Stomach smooth muscle (tissue), 2 donors: ENCODE measurements around the gene FLNC.

ENCODE experiments used
- H3K27ac ChIP-seq: one replicate; pipeline ENCODE4 v1.7.0; 2013; ENCODE audit warnings: mild to moderate bottlenecking, low read length, inconsistent platforms
- H3K27me3 ChIP-seq, 2 donors: one replicate each; pipeline ENCODE4 v1.7.0; 2013; ENCODE audit warnings: low read length in 2 of 2; ENCODE audit not compliant: insufficient read depth in 2 of 2, control insufficient read depth in 1 of 2
- H3K36me3 ChIP-seq, 2 donors: one replicate each; pipeline ENCODE4 v1.7.0; 2013; ENCODE audit warnings: low read length in 2 of 2; ENCODE audit not compliant: control insufficient read depth in 2 of 2, insufficient read depth in 2 of 2
- H3K4me1 ChIP-seq: one replicate; pipeline ENCODE4 v1.7.0; 2013; ENCODE audit warnings: low read length; ENCODE audit not compliant: control insufficient read depth, insufficient read depth
- H3K4me3 ChIP-seq, 2 donors: one replicate each; pipeline ENCODE4 v1.7.0; 2013; ENCODE audit warnings: low read length in 2 of 2
- H3K9ac ChIP-seq, 2 donors: one replicate each; pipeline ENCODE4 v1.7.0; 2013; ENCODE audit warnings: low read length in 2 of 2, mild to moderate bottlenecking in 1 of 2
- H3K9me3 ChIP-seq, 2 donors: one replicate each; pipeline ENCODE4 v1.7.0; 2013; ENCODE audit warnings: low read length in 2 of 2; ENCODE audit not compliant: control insufficient read depth in 2 of 2
- donor health status: healthy.
- donor health status: Pancreatic carcinoma.

The FLNC gene

GRCh38 chr7:128867241-128867640 lies 37.0 kb downstream of the FLNC start:
- Histone ChIP-seq H3K9me3 (no peaks in the 10 kb centered on the region), H3K27me3 (no peaks in the 10 kb centered on the region), H3K27ac (no peak overlapping the region), H3K4me3 (no peak overlapping the region), H3K4me1 (peaks cover 38% of the 10 kb centered on the region), H3K9ac (no peak overlapping the region), H3K36me3 (peaks cover 10 to 11% of the 10 kb centered on the region in 2 donors)

DNA sequence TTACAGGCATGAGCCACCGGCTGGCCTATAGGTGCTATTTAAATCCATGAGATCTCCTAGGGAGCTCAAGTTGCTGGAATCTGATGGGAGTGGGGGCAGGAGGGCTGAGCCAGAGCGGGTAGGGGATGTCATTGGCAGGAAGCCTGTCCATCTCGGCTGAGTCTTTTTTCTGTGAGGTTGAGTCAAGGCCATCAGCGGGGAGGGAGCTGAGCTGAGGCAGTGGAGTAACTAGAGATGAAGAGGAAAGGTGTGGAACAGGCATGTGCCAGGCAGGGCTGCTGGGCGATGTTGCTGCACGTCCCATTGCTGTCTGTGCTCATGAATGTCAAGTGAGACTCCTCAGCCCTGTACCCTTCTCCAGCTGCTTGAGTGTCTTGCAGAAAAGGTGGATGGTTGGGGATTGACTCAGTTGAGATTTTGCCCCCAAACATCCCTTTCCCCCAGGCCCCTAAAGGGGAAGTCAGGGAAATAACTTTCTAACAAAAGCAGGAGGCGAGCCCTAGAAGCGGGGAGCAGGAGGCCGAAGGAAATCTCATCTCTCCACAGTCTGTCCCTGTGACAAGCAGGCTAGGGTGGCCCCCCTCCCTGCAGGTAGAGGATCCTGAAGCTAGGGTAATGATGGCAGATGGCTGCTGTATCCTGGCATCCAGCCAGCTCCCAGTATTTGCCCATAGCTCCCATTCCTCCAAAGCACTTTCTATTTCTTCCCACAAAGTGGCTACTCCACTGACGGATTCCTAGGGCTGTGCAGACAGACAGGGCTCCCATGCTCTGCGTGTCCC lies 37.8 kb downstream of the FLNC start:
- H3K9ac ChIP-seq: no peak overlapping the region
- peak overlapping the region in 1 of 2 donors; percentile 78 for H3K4me3 ChIP-seq
- peaks cover 35% of the 10 kb centered on the region for H3K4me1 ChIP-seq
- H3K36me3 ChIP-seq: peaks cover 10 to 11% of the 10 kb centered on the region in 2 donors
- no peaks in the 10 kb centered on the region for H3K27me3 ChIP-seq
- H3K9me3 ChIP-seq: no peaks in the 10 kb centered on the region
- no peak overlapping the region for H3K27ac ChIP-seq

DNA sequence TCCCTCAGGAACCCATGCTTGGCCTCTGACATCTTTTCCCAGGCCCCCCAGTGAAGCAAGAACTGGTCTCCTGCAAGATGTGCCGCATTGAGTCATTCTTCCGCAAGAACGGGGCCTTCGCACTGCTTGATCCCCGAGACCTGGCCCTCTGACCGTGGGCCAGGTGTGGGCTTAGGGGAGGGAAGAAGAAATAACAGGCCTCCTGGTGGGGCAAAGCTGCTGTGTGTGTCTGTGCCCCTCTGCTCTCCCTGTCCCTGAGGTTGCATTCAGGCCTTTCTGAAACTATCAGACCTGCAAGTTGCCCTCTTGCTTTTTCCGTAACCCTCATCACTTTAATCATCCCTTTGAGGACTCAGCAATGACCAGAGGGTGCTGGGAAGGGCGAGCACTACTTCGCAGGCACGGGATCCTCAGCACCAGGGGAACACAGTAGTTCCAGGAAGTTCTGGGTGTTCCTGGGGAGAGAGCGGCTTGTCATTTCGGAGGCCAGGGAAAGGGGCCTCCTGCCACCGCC lies 38.5 kb downstream of the FLNC start:
- no peak overlapping the region for H3K27ac ChIP-seq
- peak overlapping the region; percentile 57 to 78 for H3K4me3 ChIP-seq
- peaks cover 31% of the 10 kb centered on the region for H3K4me1 ChIP-seq
- no peaks in the 10 kb centered on the region for H3K9me3 ChIP-seq
- peak overlapping the region; percentile 13 to 53 for H3K9ac ChIP-seq
- peaks cover 10 to 11% of the 10 kb centered on the region in 2 donors for H3K36me3 ChIP-seq
- H3K27me3 ChIP-seq: no peaks in the 10 kb centered on the region

GRCh38 chr7:128869138-128869943 lies 39.1 kb downstream of the FLNC start:
- Histone ChIP-seq H3K36me3 (peaks cover 10 to 11% of the 10 kb centered on the region in 2 donors), H3K4me3 (peak overlapping the region; percentile 57 to 78), H3K9ac (peak overlapping the region; percentile 13 to 53), H3K9me3 (no peaks in the 10 kb centered on the region), H3K27ac (no peak overlapping the region), H3K27me3 (no peaks in the 10 kb centered on the region), H3K4me1 (peaks cover 28% of the 10 kb centered on the region)

- H3K9ac ChIP-seq: peak overlapping the region; percentile 29 to 53
- H3K4me1 ChIP-seq: peaks cover 27% of the 10 kb centered on the region
- H3K27ac ChIP-seq: no peak overlapping the region
- peak overlapping the region; percentile 57 to 78 for H3K4me3 ChIP-seq
- H3K36me3 ChIP-seq: peaks cover 9% of the 10 kb centered on the region in 2 donors
- H3K9me3 ChIP-seq: no peaks in the 10 kb centered on the region
- no peaks in the 10 kb centered on the region for H3K27me3 ChIP-seq
Observed at GRCh38 chr7:128869944-128870285, 39.7 kb downstream of the FLNC start.

DNA sequence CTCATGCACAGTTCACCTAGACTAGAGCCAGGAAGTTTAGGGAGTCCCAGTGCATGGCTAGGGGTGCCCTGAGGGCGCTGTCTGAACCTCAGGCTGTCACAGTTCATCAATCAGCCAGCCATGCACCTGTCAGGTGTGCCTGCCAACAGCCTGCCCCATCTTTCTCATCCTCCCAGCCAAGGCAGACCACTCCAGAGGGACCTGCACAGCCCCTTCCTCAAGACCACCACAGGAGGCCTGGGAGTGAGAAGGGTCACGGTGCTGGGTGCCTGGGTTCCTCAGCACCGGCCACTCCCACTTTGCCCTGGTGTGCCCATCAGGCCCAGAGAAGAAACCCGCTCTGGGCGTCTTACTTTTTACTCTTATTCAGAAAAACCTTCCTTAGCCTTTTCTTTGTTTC lies 40.8 kb downstream of the FLNC start:
- Histone ChIP-seq H3K4me1 (peaks cover 26% of the 10 kb centered on the region), H3K9ac (no peak overlapping the region), H3K27ac (no peak overlapping the region)

GRCh38 chr7:128872394-128872824 lies 42.2 kb downstream of the FLNC start:
- H3K27ac ChIP-seq: no peak overlapping the region
- no peak overlapping the region for H3K4me3 ChIP-seq
- H3K27me3 ChIP-seq: no peaks in the 10 kb centered on the region
- no peaks in the 10 kb centered on the region for H3K9me3 ChIP-seq
- H3K4me1 ChIP-seq: peaks cover 26% of the 10 kb centered on the region
- no peaks in the 10 kb centered on the region for H3K36me3 ChIP-seq
- no peak overlapping the region for H3K9ac ChIP-seq

More for the DNA sequence above, 40.8 kb downstream of the FLNC start:
- Histone ChIP-seq H3K9me3 (no peaks in the 10 kb centered on the region), H3K27me3 (no peaks in the 10 kb centered on the region), H3K36me3 (peaks cover 0 to under 1% of the 10 kb centered on the region in 2 donors), H3K4me3 (no peak overlapping the region)

DNA sequence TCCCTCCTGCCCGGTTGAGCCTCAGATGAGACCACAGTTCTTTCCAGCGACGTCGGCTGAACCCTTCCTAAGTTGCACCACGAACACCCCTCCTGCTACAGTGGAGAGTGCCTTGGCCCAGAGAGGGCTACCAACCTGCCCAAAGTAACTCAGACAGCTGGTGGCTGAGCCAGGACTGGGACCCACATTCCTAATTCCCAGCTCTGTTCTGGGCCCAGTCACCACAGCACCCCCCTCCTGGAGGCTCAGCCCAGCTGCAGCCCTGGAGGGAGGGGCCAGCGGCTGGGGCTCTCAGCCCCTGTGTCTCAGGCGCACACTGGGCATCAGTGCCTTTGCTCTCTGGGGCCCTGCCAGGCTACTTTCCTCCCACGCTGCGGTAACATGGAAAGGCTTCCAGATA lies 43.0 kb downstream of the FLNC start:
- Histone ChIP-seq H3K4me3 (no peak overlapping the region), H3K27ac (no peak overlapping the region), H3K4me1 (peaks cover 21% of the 10 kb centered on the region), H3K27me3 (no peaks in the 10 kb centered on the region), H3K9ac (no peak overlapping the region), H3K36me3 (no peaks in the 10 kb centered on the region), H3K9me3 (no peaks in the 10 kb centered on the region)

DNA sequence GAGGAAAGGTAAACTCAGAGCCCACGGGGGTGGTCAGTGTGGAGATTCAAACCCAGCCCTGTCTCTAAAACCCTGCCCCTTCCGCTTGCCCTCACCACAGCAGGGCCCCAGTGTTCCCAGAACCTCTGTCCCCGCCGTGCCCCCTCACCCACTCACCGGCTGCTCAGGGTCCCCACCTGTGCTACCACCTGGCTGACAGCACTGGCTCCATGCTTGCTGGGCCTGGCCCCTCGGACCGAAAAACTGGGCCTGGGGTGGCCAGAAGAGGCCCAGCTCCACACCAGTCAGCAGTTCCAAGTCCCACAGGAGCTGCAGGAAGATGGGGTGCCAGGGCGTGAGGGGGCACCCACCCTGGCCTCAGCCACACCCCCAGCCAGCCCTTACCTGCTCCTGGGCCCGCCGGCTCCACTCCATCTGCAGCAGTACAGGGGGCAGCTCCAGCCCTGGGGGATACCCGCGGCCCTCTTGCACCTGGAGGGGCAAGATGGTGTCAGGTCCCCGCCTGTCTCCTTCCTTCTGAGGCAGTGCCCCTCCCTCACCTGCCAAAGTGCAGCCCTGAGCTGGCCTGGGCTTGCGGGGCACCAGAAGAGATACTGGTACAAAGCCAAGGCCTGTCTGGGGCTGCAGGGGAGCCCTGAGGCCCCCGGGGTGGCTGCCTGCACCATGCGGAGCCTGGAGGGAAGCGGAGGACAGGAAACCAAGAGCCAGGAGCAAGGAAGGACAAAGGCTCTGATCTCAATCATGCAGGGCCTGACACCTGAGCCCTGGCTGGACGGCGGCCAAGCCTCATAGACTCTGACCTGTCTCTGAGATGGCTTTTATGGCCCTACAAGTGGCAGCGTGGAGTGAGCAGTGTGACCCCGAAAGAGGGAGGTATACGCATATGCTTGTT lies 44.2 kb downstream of the FLNC start:
- no peak overlapping the region for H3K27ac ChIP-seq
- H3K4me1 ChIP-seq: peaks cover 10% of the 10 kb centered on the region
- H3K9ac ChIP-seq: no peak overlapping the region
- H3K36me3 ChIP-seq: no peaks in the 10 kb centered on the region
- H3K27me3 ChIP-seq: no peaks in the 10 kb centered on the region
- H3K4me3 ChIP-seq: no peak overlapping the region
- H3K9me3 ChIP-seq: no peaks in the 10 kb centered on the region

DNA sequence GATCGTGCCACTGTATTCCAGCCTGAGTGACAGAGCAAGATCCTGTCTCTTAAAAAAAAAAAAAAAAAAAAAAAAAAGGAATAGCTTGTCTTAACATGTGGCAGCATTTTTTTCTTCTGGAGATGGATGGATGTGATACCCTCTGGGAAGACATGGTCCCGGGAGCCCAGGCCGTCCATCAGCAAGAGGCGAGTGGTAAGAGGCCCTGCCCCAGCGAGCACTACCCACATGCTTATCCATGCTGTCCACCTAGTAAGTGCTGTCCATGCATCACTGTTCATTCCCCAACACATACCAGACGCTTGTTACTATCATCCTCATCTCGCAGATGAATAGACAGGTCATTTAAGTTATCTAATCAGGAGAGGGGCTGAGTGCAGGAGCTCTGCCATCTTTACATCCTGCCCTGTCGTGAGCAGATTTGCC lies 45.3 kb downstream of the FLNC start:
- Histone ChIP-seq H3K4me3 (no peak overlapping the region), H3K27ac (no peak overlapping the region), H3K36me3 (no peaks in the 10 kb centered on the region), H3K27me3 (no peaks in the 10 kb centered on the region), H3K9me3 (no peaks in the 10 kb centered on the region), H3K9ac (no peak overlapping the region), H3K4me1 (no peaks in the 10 kb centered on the region)
